GM12801 (cell line): ENCODE data around the gene PTPRH.

ENCODE experiments used
- CTCF ChIP-seq: IDR thresholded peaks from one replicate; pipeline ENCODE4 v1.5.1; 2011; ENCODE audit warnings: control low read depth; ENCODE audit not compliant: insufficient read length; ENCODE audit errors: extremely low read depth

PTPRH gene

DNA sequence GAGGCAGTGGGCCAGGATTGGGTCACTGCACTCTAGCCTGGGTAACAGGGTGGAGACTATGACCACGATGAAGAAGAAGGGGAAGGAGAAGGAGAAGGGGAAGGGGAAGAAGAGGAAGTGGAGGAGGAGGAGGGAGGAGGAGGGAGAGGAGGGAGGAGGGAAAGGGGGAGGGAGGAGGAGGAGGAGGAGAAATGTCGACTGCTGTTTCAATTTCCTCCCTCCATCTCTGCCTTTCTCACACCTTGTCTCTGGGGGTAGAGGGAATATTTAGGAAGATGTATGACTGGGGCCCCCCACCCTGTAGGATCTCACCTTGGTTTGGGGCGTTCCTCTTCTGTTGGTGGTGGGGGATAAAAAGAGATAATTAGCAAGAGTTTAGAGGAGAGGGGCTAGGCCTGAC, 64.1 kb downstream of the PTPRH start:
- no peak for TF ChIP-seq CTCF

DNA sequence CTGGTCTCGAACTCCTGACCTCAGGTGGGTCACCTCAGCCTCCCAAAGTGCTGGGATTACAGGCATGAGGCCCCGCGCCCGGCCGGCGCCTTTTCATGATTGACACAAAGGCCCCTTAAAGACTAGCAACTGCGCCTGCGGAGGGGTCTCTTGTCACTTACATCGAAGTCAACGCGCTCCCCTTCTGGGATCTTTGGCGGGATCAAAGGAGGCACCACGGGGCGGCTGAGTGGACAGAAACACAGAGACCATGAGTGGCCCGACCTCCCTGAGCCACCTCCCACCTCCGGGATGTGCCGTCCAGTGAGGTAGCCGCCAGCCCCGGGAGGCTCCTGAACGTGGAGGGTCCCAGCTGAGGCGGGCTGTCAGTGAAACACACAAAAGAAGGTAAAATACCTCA, 67.6 kb downstream of the PTPRH start:
- TF ChIP-seq CTCF, result no peak

- TF ChIP-seq CTCF, result no peak
These were observed 71.4 kb downstream of the PTPRH start for GRCh38 chr19:55137915-55138314.

DNA sequence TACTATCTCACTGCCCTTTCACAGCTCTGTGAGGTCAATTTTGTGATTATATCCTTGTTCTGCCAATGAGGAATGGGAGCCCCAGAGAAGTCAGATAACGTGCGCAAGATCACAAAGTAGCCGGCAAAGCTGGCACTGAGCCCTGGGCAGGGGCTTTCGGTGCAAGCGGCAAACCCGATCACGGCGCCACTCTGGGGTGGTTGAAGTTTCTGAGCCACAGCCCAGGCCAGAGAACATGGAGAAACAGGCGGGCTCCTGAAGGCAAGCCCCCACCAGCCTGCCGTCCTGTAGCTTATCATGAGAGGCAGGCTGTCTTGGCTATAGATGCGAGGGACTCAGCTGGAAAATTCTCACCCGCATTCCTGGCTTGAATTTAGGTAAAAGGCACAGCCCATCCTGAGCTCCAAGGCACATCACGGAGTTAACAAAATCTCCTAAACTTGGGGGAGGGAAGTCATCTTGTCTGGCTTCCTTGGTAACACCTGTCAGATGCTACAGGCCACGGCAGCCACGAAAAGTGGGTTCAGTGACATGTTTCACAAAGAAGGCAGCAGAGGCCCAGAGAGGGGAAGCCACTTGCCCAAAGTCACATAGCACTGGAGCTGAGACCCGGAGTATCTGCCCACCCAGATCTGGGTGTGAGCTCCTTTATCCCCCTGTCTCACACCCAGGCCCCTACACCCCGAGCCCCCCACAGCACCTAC, 72.8 kb downstream of the PTPRH start:
- no peak for TF ChIP-seq CTCF

DNA sequence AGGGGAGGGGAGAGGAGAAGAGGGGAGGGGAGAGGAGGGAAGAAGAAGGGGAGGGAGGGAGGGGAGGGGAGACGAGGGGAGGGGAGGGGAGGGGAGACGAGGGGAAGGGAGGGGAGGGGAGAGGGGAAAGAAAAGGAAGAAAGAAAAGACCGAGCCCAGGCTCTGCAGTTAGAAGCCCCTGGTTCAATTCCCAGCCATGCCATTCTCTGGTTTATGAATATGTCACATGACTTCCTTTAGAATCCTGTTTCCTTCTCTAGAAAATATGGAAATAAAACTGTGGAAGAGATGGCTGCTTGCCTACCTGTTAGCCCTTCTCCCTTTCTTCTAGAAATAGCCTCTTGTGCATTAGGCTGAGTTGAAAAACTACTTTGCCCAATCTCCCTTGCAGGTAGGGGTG, 74.6 kb downstream of the PTPRH start:
- no peak for TF ChIP-seq CTCF

GRCh38 chr19:55133639-55134444, 75.5 kb downstream of the PTPRH start:
- TF ChIP-seq CTCF, result no peak

DNA sequence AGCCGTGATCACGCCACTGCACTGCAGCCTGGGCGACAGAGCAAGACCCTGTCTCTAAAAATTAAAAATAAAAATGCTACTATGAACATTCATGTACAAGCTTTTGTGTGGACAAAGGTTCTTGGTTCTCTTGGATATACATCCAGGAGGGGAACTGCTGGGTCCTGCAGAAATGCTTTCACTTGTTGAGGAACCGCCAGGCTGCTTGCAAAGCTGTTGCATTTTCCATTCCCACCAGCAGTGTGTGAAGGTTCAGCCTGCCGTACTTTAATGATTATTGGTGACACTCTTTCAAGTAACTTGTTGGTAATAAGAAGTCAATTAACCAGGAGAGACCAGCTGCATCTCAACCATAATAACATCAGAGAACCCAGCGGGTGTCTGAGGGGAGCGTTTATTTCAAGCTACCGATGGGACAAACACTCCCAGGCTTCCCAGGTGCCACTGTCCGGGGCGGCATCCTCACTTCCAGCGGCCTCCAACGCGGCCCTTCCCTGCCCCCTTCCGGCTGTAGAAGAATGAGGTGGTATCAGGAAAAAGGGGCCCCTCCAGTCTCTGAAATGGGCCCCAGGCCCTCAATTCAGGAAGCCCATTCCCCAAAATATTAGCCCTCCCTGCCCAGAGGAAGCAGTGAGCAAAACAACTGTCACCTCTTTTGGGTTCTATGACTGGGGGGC, 76.7 kb downstream of the PTPRH start:
- TF ChIP-seq CTCF, result no peak
